AG04450 (cell line): ENCODE results near the gene SH2D6. TPM values are rescaled to one million over a fixed set of nuclear protein-coding genes. Genes with fewer than 3 reads are reported as not detected.

ENCODE experiments used
- CTCF ChIA-PET: fragments of 300-600, 350-600 bp; formaldehyde crosslinking; extraction: SDS; loops from one replicate; lab custom pipeline; 2022; ENCODE audit warnings: antibody characterized with exemption, inconsistent platforms; lab: Charles Lee
- POLR2A ChIA-PET: fragments of 350-600 bp; formaldehyde crosslinking; extraction: SDS; loops from one replicate; lab custom pipeline; 2021; ENCODE audit warnings: antibody characterized with exemption, inconsistent platforms; lab: Yijun Ruan, JAX
- DNase-seq: peaks from one replicate; pipeline ENCODE4 v3.0.0-alpha.2; 2011; ENCODE audit warnings: low read depth, low spot score
- H3K27ac ChIP-seq: one replicate; pipeline ENCODE4 v1.5.1; 2012; ENCODE audit warnings: low read depth, low read length, control low read depth
- H3K27me3 ChIP-seq: one replicate; pipeline ENCODE4 v1.6.0; 2012; ENCODE audit warnings: low read length; ENCODE audit not compliant: control insufficient read depth, insufficient read depth
- H3K4me3 ChIP-seq: 2 replicates; pipeline ENCODE4 v1.5.1; 2011; ENCODE audit warnings: mild to moderate bottlenecking, low read depth, low read length, control low read depth
- H3K9me3 ChIP-seq: 2 replicates; pipeline ENCODE4 v1.5.1; 2012; ENCODE audit warnings: low read length; ENCODE audit not compliant: control insufficient read depth, insufficient read depth
- CTCF ChIP-seq: IDR thresholded peaks from 2 replicates; pipeline ENCODE4 v1.5.1; 2011; ENCODE audit warnings: low read depth, low read length, control low read depth, inconsistent platforms
- polyA plus RNA-seq: library from polyadenylated mRNA; depleted of rRNA; stranded (reverse); fragments of >200 nt; gene quantifications from 2 replicates; pipeline ENCODE4 v1.2.3, GENCODE V29; 2011

SH2D6 gene
- polyA plus RNA-seq, 1 experiment: 0.10 TPM

- H3K4me3 ChIP-seq: no peak overlapping the region
- TF ChIP-seq CTCF: no peak
- ChIA-PET CTCF (no interaction called here), POLR2A (interaction anchor here (1.5 kb wide), 1 partner anchor 67 kb away, joined by 10 read pairs; the partner anchor contains the start of gene MAT2A)
- no peak overlapping the region for H3K27ac ChIP-seq
- no peaks in the 10 kb centered on the region for H3K27me3 ChIP-seq
- no peak for DNase-seq
- H3K9me3 ChIP-seq: no peaks in the 10 kb centered on the region; the same call in 1 of the 2 replicates
Measured at GRCh38 chr2:85472261-85472660, 53.7 kb downstream of the SH2D6 start.

- TF ChIP-seq CTCF: no peak
- no peak overlapping the region for H3K4me3 ChIP-seq
- H3K27me3 ChIP-seq: no peaks in the 10 kb centered on the region
- no peak for DNase-seq
- ChIA-PET POLR2A (interaction anchor here (1.1 kb wide), 1 partner anchor 63 kb away, joined by 4 read pairs; the partner anchor contains the start of gene MAT2A), CTCF (no interaction called here)
- no peak overlapping the region for H3K27ac ChIP-seq
- H3K9me3 ChIP-seq: no peaks in the 10 kb centered on the region
Measured at GRCh38 chr2:85475799-85476490, 57.4 kb downstream of the SH2D6 start.

- no peak for TF ChIP-seq CTCF
- DNase-seq: no peak
- CTCF ChIA-PET: no interaction called here
- Histone ChIP-seq H3K4me3 (no peak overlapping the region), H3K9me3 (no peaks in the 10 kb centered on the region), H3K27me3 (no peaks in the 10 kb centered on the region), H3K27ac (no peak overlapping the region)
- POLR2A ChIA-PET: interaction anchor here (0.8 kb wide), 1 partner anchor 62 kb away, joined by 5 read pairs; the partner anchor contains the start of gene MAT2A
Measured at GRCh38 chr2:85476624-85477023, 58.1 kb downstream of the SH2D6 start.

- no peak for DNase-seq
- Histone ChIP-seq H3K9me3 (no peaks in the 10 kb centered on the region), H3K27me3 (no peaks in the 10 kb centered on the region), H3K4me3 (no peak overlapping the region), H3K27ac (no peak overlapping the region)
- ChIA-PET POLR2A (interaction anchor here (1.6 kb wide), 1 partner anchor 61 kb away, joined by 4 read pairs; the partner anchor contains the start of gene MAT2A), CTCF (no interaction called here)
- TF ChIP-seq CTCF: no peak
Measured at GRCh38 chr2:85477884-85478283, 59.4 kb downstream of the SH2D6 start.
